Endothelial cell (in vitro differentiated cells): ENCODE results near the gene STX16. TPM values are rescaled to one million over a fixed set of nuclear protein-coding genes. Genes with fewer than 3 reads are reported as not detected.
"Not testable (repeated sequence)": the region's sequence is repeated elsewhere in the genome, so short reads cannot be mapped to it uniquely, and the experiment has no call there.

ENCODE experiments used
- DNase-seq: peaks from one replicate; pipeline ENCODE4 v3.0.0; 2021; ENCODE audit warnings: low spot score
- H3K27ac Mint-ChIP-seq: one replicate; pipeline ENCODE4 v1.8.0; 2021; ENCODE audit warnings: mixed read lengths, inconsistent platforms; ENCODE audit not compliant: unreplicated experiment
- H3K27me3 Mint-ChIP-seq: one replicate; pipeline ENCODE4 v1.8.0; 2021; ENCODE audit warnings: mild to moderate bottlenecking, moderate library complexity, mixed read lengths, inconsistent platforms; ENCODE audit not compliant: unreplicated experiment
- H3K36me3 Mint-ChIP-seq: one replicate; pipeline ENCODE4 v1.8.0; 2021; ENCODE audit warnings: mild to moderate bottlenecking, low read depth, mixed read lengths, inconsistent platforms; ENCODE audit not compliant: unreplicated experiment
- H3K4me1 Mint-ChIP-seq: one replicate; pipeline ENCODE4 v1.8.0; 2021; ENCODE audit warnings: mild to moderate bottlenecking, mixed read lengths, inconsistent platforms; ENCODE audit not compliant: unreplicated experiment
- H3K4me3 Mint-ChIP-seq: one replicate; pipeline ENCODE4 v1.8.0; 2021; ENCODE audit warnings: mild to moderate bottlenecking, mixed read lengths, inconsistent platforms; ENCODE audit not compliant: unreplicated experiment
- H3K9me3 Mint-ChIP-seq: one replicate; pipeline ENCODE4 v1.8.0; 2021; ENCODE audit warnings: mixed read lengths, inconsistent platforms; ENCODE audit not compliant: unreplicated experiment
- CTCF ChIP-seq: fragments of 200-600 bp; sonication (generic); IDR thresholded peaks from one replicate; pipeline ENCODE4 v1.5.0; 2021; ENCODE audit warnings: antibody characterized with exemption; ENCODE audit not compliant: unreplicated experiment
- total RNA-seq: library from RNA; stranded (reverse); fragmentation: NEBNext Ultra II Directional; extraction: Animal tissue kit (Norgen Biotek cat#: 25700); gene quantifications from one replicate; pipeline ENCODE4 v1.2.1, GENCODE V29; 2021; ENCODE audit not compliant: unreplicated experiment

The STX16 gene
- total RNA-seq, 1 donor from 2014 or later = 77.9 TPM

- no peak for TF ChIP-seq CTCF
- no peak for DNase-seq
- peaks cover 2% of the 10 kb centered on the region for H3K4me1 Mint-ChIP-seq
- H3K27me3 Mint-ChIP-seq = peaks cover 7% of the 10 kb centered on the region
- H3K4me3 Mint-ChIP-seq = no peak overlapping the region
- H3K36me3 Mint-ChIP-seq = no peaks in the 10 kb centered on the region
- no peaks in the 10 kb centered on the region for H3K9me3 Mint-ChIP-seq
- H3K27ac Mint-ChIP-seq = no peak overlapping the region
Measured at GRCh38 chr20:58646257-58646656, 4.8 kb upstream of the STX16 start.

- Mint-ChIP-seq H3K27ac (no peak overlapping the region), H3K4me3 (no peak overlapping the region), H3K9me3 (no peaks in the 10 kb centered on the region), H3K4me1 (peaks cover 2% of the 10 kb centered on the region), H3K27me3 (peaks cover 10% of the 10 kb centered on the region), H3K36me3 (no peaks in the 10 kb centered on the region)
- DNase-seq = no peak
- no peak for TF ChIP-seq CTCF
Measured at GRCh38 chr20:58646703-58647102, 4.4 kb upstream of the STX16 start.

GRCh38 chr20:58647162-58647795, 3.8 kb upstream of the STX16 start:
- no peak for TF ChIP-seq CTCF
- peaks cover 2% of the 10 kb centered on the region for H3K4me1 Mint-ChIP-seq
- no peaks in the 10 kb centered on the region for H3K9me3 Mint-ChIP-seq
- no peak for DNase-seq
- no peak overlapping the region for H3K4me3 Mint-ChIP-seq
- no peaks in the 10 kb centered on the region for H3K36me3 Mint-ChIP-seq
- H3K27ac Mint-ChIP-seq = no peak overlapping the region
- peaks cover 6% of the 10 kb centered on the region for H3K27me3 Mint-ChIP-seq

GRCh38 chr20:58647796-58648501, 3.1 kb upstream of the STX16 start:
- Mint-ChIP-seq H3K4me3 (no peak overlapping the region), H3K27ac (no peak overlapping the region), H3K4me1 (peaks cover 8% of the 10 kb centered on the region), H3K27me3 (peaks cover 6% of the 10 kb centered on the region), H3K36me3 (no peaks in the 10 kb centered on the region), H3K9me3 (no peaks in the 10 kb centered on the region)
- TF ChIP-seq CTCF = no peak
- DNase-seq = no peak

GRCh38 chr20:58648502-58648825, 2.6 kb upstream of the STX16 start:
- H3K9me3 Mint-ChIP-seq, DNase-seq, H3K27ac Mint-ChIP-seq, H3K36me3 Mint-ChIP-seq, H3K27me3 Mint-ChIP-seq: not testable (repeated sequence)
- Mint-ChIP-seq H3K4me3 (peak overlapping the region; percentile 86), H3K4me1 (peaks cover 12% of the 10 kb centered on the region)
